Loucy (cell line): ENCODE results near the gene SDCCAG8.

Source experiments
- CTCF ChIP-seq: fragments of 200-600 bp; sonication (generic); conservative IDR thresholded peaks from 2 replicates; pipeline ENCODE4 v1.5.1; 2014; ENCODE audit warnings: mild to moderate bottlenecking, antibody characterized with exemption, low read length
- EZH2phosphoT487 ChIP-seq: fragments of 200-600 bp; IDR thresholded peaks from 2 replicates; pipeline ENCODE4 v1.6.1; 2018; ENCODE audit warnings: antibody characterized with exemption, mild to moderate bottlenecking, moderate library complexity, borderline replicate concordance

DNA sequence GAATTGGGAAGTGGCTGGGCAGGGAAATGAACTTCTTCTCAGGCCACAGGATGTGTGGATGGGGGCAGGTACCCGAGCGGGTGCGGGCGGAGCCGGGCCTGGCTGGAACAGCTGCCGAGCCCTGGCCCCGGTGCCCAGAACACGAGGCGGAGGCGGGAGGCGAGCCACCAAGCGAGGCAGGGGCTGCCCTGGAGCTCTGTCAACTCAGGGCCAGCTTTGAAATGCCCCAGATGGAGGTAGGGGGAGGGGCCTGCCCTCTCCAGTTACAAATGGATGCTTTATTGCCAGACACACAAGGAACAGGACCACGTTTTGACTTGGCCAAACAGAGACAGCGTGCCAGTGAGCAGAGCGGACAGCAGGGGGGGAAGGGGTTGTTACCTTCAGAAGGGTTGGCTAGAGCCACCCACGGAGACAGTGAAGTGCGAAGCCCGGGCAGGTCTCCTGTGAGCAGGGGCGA lies 240.4 kb downstream of the SDCCAG8 start:
- TF ChIP-seq CTCF: no peak
- no peak for TF ChIP-seq EZH2phosphoT487
